LoVo (cell line): ENCODE measurements around the gene OR52H1.
A peak's percentile ranks its signal among the peaks of the same experiment; 100 is the strongest.
"Not testable (repeated sequence)": the region's sequence is repeated elsewhere in the genome, so short reads cannot be mapped to it uniquely, and the experiment has no call there.

Experiments used
- DNase-seq: peaks from one replicate; pipeline ENCODE4 v3.0.0-alpha.2; 2016; ENCODE audit warnings: low spot score

Gene OR52H1

GRCh38 chr11:5548440-5548839, at the start of gene OR52H1:
OR52H1 (minus strand) TSS chr11:5548540; CDS start chr11:5545505, 3,035 bp downstream.
- no peak for DNase-seq

- no peak for DNase-seq
These were observed 49.6 kb upstream of the OR52H1 start for GRCh38 chr11:5597953-5598352.

- DNase-seq: peak; percentile 26
These were observed 48.4 kb upstream of the OR52H1 start, which contains the start of gene TRIM6 for GRCh38 chr11:5596607-5597201. TRIM6 (plus strand) TSS chr11:5596637; CDS start chr11:5596898, 261 bp downstream.

GRCh38 chr11:5593146-5593545, 44.8 kb upstream of the OR52H1 start:
- no peak for DNase-seq

GRCh38 chr11:5592615-5593014, 44.3 kb upstream of the OR52H1 start:
- no peak for DNase-seq

- no peak for DNase-seq
These were observed 43.3 kb upstream of the OR52H1 start for GRCh38 chr11:5591613-5592012.

DNA sequence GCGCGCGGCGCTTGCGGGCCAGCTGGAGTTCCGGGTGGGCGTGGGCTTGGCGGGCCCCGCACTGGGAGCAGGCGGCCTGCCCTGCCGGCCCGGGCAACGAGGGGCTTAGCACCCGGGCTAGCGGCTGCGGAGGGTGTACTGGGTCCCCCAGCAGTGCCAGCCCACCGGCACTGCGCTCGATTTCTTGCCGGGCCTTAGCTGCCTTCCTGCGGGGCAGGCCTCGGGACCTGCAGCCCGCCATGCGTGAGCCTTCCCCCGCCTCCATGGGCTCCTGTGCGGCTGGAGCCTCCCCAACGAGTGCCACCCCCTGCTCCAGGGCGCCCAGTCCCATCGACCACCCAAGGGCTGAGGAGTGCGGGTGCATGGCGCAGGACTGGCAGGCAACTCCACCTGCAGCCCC, 41.6 kb upstream of the OR52H1 start:
- not testable (repeated sequence) for DNase-seq

- DNase-seq: not testable (repeated sequence)
These were observed 36.1 kb upstream of the OR52H1 start for GRCh38 chr11:5584458-5584857.

DNA sequence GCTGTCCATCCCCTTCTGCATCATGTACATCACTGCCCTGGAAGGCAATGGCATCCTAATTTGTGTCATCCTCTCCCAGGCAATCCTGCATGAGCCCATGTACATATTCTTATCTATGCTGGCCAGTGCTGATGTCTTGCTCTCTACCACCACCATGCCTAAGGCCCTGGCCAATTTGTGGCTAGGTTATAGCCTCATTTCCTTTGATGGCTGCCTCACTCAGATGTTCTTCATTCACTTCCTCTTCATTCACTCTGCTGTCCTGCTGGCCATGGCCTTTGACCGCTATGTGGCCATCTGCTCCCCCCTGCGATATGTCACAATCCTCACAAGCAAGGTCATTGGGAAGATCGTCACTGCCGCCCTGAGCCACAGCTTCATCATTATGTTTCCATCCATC, 32.7 kb upstream of the OR52H1 start:
- no peak for DNase-seq

DNA sequence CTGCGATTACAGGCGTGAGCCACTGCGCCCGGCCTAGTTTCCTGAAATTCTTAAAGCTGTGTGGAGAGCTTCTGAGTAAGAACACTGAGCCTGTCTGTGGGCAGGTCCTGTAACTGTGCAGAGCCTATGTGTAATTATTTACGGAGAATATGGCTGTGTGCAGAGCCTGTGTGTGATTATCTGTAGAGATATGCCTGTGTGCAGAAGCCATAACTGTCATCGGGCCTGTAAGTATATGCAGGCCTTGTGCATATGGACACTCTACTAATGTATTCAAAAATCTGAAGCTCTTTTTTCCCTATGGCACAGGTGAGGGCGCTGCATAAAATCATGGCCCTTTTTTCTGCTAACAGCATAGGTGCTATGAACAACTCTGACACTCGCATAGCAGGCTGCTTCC, 32.2 kb upstream of the OR52H1 start, which contains the start of gene OR52B6:
OR52B6 (plus strand) TSS at position 301 of the 400 bp plus-strand sequence; CDS start at position 301, 0 bp downstream.
- no peak for DNase-seq

DNA sequence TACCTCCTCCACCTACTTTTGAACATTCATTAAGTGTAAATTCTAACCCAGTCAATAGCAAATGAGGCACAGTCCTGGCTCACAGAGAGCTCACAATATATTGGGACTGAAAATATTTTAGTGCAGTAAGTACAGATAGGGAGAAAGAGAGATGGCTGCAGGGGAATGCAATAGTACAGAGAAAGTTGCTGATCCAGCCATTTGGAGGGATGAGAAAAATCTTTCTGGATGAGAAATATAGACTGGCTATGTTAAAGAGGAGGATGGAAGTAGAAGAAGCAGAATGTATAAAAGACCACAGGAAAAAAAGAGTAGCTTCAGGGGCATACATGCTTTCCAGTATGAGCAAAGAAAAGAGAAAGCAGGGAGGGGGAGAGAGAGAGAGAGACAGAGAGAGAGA, 28.8 kb upstream of the OR52H1 start:
- no peak for DNase-seq

DNA sequence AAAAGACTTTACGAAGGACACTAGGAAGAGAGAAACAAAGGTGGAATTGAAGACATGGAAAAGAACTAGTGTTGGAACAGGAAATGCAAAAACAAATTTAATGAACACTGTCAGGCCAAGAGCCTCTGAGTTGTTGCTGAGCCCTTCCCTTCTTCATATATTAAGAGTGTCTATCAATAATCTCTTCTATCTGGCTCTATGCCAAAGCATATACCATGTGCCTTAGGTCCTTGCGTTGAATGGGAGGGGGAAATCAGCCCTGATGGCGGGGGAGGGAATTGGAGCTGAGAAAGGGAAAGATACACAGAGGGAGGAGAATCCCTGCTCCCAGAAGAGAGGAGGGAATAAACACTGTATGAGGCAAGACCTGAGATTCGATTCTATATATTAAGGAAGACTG, 26.8 kb upstream of the OR52H1 start:
- DNase-seq: no peak

DNA sequence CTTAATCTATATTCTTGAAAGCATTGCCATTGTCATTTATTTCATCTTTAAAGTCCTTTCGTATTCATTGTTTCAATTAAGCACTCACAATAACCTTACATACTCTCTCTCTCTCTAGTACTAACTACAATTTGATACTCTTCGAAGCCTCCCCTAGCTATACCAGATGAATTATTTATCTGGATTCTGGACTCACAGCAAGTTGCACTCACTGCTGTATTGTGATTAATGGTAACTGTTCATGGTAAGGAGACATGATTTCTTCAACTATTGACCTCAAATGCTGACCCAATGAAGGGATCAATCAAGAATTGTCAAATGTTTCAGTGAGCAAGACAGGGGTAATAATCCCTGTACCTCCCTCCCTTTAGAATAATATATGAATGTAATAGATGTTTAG, 26.3 kb upstream of the OR52H1 start:
- DNase-seq: no peak

- DNase-seq: no peak
These were observed 16.1 kb upstream of the OR52H1 start for GRCh38 chr11:5564259-5565019.

DNA sequence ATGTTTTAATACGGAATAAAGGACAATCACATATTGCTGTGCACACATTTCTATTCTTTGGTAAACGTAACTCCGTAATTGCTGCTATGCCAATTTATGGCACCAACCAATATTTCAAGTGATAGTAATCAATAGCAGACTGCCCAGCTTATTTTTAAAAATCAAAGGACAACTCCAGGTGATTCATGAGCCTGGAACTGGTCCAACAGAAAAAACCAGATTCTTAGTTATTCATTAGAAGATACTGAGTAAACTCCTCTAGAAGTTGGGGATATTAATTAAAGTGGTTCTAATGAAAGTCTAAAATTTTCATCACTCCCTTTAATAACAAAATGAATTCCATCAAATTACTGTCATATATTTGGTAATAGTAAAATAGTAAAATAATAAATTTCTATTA, 9.4 kb upstream of the OR52H1 start:
- DNase-seq: no peak

DNA sequence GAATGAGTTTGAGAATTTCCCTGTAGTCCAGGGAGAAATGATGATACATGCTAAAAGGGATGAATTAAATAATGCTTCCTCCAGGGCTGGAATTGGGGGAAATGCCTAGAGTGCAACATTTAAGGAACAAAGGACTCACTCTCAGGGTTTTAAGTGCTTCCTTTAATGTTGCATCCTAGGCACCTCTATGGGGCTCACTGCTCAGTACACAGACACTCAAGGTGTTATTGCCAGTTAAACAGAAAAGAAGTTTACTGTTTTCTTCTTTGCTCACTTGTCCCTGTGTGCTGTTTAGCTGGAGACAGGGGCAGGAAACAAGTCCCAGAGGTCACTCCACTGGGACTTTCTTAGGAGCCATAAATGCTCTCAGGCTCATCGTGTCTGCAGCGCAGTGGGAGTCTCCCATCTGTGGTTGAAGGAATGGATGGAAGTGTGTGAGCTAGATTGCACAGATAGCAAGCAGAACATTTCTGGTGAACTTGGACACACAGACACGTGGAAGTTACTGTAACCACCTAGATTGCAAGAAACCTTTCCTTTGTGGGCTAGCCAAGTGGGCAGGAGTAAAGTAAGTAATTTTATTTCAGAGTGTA, 8.4 kb upstream of the OR52H1 start:
- DNase-seq: no peak

DNA sequence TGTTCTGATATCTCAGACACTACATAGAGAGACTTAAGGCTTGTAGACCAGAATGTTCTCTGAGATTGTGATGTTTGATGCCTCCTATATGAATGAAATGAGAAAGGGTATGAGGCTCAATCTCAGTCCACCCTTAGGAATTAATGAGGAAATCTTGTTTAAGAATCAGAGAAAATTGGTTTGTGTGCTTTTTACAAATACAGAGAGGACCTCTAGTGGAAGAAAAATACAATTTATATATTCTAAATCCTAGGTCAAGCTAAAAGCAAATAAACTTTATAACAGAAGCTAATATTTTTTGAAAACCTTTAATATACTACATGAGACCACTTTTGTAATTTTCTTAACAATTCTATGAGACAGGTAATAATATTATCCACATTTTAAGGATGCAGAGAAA, 5.0 kb upstream of the OR52H1 start:
- no peak for DNase-seq

DNA sequence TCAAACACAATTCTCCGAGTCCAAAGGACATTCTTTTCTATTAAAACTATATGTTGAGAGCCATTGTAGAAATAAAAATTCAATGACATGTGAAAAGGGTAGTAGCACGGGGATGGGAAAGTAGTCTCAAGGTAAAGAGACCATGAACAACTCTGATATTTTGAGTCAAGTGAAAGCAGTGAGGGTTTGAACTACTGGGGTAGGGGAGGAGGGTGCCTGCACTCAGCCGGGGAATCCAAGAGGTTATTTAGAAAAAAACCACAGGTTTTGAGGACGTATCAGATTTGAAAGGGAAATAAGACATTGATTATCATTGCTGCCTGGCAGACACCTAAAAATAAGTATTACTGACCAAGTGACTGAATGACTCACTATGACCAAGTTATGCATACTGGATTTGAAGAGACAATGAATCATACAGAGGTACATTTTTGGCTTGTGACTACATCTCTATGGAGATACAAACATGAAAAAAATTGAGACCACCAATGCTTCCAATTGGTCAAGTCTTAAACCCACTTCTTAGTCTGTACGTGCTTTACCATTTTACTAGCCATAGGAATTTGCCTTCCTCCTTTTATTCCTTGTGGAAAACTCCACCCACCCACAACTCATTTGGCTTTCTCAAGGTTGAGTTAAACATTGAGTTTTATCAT, 2.2 kb upstream of the OR52H1 start:
- no peak for DNase-seq

GRCh38 chr11:5547982-5548381, 358 bp downstream of the OR52H1 start:
- DNase-seq: no peak

DNA sequence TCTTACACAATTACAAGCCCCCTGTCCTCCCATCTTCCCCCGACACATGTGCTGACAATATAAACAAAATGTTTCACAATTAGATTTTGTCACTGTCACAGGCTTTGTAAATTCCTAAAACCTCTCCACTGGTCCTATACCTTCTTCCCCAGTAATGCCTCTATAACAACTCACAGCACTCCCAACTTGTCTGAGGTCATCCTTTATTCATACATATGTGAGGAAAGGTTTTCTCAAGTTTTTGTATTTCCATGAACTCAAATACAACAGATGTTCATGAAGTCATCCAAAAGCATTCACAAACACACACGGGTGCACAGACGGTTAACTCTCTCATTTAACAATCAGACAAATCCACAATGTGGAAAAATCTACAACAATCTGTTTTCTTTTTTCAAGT, 1.9 kb downstream of the OR52H1 start:
- DNase-seq: no peak

- no peak for DNase-seq
These were observed 6.9 kb downstream of the OR52H1 start for GRCh38 chr11:5541427-5541826.

GRCh38 chr11:5536482-5536881, 11.9 kb downstream of the OR52H1 start:
- no peak for DNase-seq

DNA sequence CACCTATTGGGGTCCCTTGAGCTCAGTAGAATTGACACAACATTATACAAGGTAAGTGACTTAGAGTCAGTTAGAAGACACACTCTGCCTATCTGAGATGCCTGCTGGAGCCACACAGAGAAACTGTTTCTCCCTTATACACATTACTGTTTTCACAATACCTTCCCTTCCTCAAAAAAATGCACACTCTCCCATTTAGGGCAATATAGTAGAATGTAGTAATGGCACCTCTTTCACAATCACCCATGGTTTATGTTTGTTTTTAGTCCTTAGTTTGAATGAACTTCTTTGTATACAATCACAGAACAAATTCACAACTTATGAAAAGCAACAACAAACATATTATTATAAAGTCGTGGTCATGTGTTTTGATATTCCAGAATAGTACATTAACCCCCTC, 14.3 kb downstream of the OR52H1 start:
- DNase-seq: no peak
